ENCODE results near the gene NAA25.

DNA sequence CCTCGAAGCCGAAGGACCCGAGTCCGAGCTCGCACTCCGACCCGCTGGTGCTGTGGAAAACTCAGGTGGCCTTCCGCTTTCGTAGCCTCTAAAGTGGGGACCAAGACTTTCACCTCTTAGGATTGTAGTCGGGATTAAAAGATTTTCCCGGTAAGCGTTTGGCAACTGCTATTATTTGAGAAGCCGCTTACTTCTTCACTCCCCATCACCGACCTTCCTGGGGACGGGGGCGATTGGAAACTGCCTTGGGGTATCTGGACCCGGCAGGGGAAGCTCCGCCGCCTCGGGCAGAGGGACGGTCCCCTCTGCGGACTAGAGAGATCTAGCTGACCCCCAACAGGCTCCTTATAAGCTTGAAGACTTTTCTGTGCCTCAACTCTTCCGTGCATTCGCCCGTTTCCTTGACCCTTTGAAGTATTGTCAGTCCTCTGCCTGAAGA lies 17.4 kb upstream of the NAA25 start:
- TF ChIP-seq CTCF (IDR thresholded peaks at IDR 0.05; ENCODE audit: insufficient read depth, low read depth, low read length) (no peak), EZH2 (IDR thresholded peaks at IDR 0.05; ENCODE audit: insufficient read depth, low read length) (no peak)
